ENCODE data around the gene ALPK1.

Gene ALPK1

DNA sequence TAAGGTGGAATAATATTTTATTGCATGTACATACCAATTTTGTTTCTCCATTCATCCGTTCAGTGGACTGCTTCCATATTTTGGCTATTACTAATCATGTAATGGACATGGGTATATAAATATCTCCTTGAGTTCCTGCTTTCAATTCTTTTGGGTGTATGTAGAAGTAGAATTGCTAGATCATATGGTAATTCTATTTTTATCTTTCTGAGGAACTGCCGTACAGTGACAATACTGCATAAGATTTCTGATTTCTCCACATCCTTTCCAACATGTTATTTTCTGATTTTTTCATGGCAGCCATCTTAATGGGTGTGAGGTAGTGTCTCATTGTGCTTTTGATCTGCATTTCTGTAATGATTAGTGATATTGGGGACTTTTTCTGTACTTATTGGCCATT is 19.2 kb downstream of the ALPK1 start:
- ChIA-PET CTCF (interaction anchor here (0.6 kb wide), 1 partner anchor 224 kb away, joined by 4 read pairs; no protein-coding TSS in a partner anchor), POLR2A (ENCODE audit: low non-redundant PET) (no interaction called here)
- no peak overlapping the region for H3K27ac ChIP-seq
- no peak for DNase-seq (ENCODE audit: low spot score)
- TF ChIP-seq, protein P1, sequence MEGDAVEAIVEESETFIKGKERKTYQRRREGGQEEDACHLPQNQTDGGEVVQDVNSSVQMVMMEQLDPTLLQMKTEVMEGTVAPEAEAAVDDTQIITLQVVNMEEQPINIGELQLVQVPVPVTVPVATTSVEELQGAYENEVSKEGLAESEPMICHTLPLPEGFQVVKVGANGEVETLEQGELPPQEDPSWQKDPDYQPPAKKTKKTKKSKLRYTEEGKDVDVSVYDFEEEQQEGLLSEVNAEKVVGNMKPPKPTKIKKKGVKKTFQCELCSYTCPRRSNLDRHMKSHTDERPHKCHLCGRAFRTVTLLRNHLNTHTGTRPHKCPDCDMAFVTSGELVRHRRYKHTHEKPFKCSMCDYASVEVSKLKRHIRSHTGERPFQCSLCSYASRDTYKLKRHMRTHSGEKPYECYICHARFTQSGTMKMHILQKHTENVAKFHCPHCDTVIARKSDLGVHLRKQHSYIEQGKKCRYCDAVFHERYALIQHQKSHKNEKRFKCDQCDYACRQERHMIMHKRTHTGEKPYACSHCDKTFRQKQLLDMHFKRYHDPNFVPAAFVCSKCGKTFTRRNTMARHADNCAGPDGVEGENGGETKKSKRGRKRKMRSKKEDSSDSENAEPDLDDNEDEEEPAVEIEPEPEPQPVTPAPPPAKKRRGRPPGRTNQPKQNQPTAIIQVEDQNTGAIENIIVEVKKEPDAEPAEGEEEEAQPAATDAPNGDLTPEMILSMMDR (conservative IDR thresholded peaks at IDR 0.05; ENCODE audit: low read depth), result no peak

DNA sequence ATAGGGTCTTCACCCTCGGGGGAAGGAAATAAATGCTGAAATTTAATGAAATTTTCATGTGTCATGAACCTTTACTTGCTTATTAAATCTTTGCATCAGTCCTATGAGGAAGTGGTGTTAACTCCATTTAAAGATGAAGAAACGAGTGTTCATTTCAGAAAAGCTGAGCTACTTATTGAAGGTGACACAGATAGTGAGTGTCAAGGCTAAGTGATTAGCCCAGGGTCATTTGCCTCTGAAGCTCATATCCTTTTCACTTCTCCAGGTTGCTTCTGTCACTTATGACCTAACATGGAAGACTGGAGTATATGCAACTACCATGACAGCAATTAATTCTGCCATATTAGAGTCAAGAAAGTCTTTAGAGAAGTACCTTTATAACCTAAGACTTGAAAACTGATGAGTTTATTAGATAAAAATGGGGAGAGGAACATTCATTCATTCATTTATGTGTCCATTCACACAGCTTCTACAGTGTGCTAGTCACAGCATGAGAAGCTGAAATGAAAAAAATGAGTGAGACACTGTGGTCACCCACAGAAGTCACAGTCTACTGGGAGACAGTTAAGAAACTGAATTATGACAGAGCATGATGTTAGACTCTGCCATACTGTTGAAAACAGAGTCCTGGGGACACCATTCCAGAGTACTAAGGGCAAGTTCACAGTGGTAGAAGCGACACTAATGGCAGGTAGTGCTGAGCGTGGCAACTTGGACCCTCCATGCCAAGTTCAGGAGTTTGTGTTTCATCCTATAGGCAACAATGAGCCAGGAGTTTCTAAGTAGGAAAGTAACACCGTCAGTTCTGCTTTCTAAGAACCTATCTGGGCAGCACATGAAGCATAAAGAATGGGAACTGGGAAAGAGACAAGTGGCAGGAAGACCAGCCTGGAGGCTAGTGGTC is 21.3 kb downstream of the ALPK1 start:
- TF ChIP-seq, protein P1 (conservative IDR thresholded peaks at IDR 0.05; ENCODE audit: low read depth), result no peak
- no peak for DNase-seq (ENCODE audit: low spot score)
- no peak overlapping the region for H3K27ac ChIP-seq
- POLR2A ChIA-PET (ENCODE audit: low non-redundant PET), result no interaction called here
- CTCF ChIA-PET, result no interaction called here

DNA sequence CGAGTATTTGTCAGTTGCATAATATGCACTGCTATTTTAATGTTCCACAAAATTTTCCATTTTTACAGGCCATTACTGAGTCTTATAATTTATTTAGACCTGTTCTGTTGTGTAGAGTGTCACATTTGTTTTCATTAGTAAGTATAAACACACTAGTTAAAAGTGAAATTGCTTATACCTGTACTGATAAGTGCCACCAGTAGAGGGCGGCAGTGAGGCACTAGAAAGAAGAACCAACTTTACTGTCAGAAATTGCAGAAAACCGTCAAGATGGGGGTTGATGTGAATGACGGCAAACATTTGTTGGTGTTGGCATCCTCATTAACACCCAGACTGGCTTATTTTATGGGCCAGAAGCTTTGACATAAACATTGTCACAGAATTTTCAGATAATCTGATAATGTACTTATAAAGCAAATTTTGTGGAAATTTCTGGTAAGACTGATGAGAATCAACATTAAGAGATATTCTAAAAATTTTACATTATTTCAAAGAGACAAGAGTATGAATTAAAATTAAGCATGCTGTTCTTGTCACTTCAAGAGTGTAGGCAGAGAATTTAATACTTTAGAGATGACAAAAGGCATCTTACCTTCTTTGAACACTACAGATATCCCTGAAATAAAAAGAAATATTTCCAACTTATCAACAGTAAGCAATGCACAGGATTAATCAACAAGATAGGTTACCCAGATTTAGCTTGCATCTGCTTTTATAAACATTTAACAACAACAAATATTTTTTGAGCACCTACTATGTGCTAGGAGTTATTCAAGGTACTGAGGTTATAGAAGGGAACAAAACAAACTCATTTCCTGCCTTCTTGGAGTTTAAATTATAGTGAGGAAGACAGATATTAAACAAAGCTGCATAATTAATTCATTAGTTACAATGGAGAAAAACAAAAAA is 24.9 kb downstream of the ALPK1 start:
- TF ChIP-seq, protein P1 (conservative IDR thresholded peaks at IDR 0.05; ENCODE audit: low read depth), result peak; percentile 88
- no peak overlapping the region for H3K27ac ChIP-seq
- ChIA-PET POLR2A (ENCODE audit: low non-redundant PET) (no interaction called here), CTCF (interaction anchor here (0.6 to 1.7 kb wide), 6 partner anchors 12 to 600 kb away, joined by 3 to 6 read pairs (median 4); partner anchors contain the start of gene TIFA)
- peak; percentile 19 for DNase-seq (ENCODE audit: low spot score)

DNA sequence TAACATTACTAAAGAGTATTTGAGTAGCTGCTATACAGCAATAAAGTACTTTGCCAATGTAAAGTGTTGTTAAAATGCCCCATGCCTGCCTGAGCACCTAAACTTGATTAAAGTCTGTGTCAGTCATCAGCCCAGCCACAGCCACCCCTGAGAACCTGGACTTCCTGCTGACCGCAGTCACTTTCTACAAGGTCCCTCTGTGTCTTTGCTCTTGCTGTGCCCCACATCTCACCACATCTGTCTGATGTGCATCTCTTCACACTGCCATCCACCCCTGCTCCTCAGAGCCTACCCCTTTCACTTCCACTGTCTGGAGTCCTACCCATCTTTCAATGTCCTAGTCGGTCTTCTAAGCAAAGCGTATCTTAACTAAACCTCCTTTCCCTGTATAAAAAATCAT is 25.7 kb downstream of the ALPK1 start:
- no peak overlapping the region for H3K27ac ChIP-seq
- ChIA-PET POLR2A (ENCODE audit: low non-redundant PET) (no interaction called here), CTCF (interaction anchor here (0.7 to 1.7 kb wide), 3 partner anchors 194 to 263 kb away, joined by 3 to 6 read pairs (median 3); no protein-coding TSS in a partner anchor)
- DNase-seq (ENCODE audit: low spot score), result no peak
- TF ChIP-seq, protein P1 (conservative IDR thresholded peaks at IDR 0.05; ENCODE audit: low read depth), result no peak

DNA sequence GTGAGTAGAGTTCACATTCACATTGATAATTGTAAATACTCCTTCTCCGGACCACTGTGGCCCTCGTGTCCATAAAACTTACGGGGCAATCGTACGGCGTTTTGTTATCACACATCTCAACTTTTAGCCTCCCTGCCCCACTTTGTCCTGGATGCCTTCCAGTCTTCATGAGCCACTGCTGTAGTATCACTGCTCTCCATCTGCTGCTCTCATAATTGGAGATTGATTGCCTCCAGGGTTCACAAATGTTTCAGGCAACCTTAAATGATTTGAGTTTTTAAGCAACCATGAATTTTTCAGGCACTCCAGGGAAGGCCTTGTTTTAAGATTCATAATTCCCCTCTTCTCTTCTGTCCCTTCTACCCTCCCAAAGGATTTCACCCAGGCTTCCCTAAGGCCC is 28.4 kb downstream of the ALPK1 start:
- ChIA-PET POLR2A (ENCODE audit: low non-redundant PET) (no interaction called here), CTCF (interaction anchor here (1.2 kb wide), 1 partner anchor 197 kb away, joined by 4 read pairs; no protein-coding TSS in a partner anchor)
- DNase-seq (ENCODE audit: low spot score), result no peak
- H3K27ac ChIP-seq, result no peak overlapping the region
- TF ChIP-seq, protein P1 (conservative IDR thresholded peaks at IDR 0.05; ENCODE audit: low read depth), result no peak
